Measurements from ENCODE around the gene CAPN14.

DNA sequence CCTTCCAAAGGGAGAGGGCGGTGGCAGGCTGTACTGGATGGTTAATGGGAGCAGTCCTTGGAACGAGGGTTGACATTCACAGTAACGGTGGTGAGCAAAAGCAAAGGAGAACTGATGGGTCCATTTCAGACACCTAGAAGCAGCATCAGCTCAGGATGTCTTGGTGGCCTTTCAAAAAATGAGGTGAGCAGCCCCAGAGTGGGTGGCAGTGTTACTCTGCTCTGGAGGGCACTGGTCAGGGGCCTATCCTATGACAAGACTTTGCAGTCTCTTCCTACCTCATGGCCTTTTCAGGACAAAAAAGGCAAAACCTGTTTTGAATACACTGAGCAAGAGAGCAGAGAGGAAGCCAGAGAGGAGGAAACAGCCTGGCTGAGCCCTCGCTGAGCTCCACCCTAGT lies 23.5 kb downstream of the CAPN14 start:
- TF ChIP-seq, protein P1, sequence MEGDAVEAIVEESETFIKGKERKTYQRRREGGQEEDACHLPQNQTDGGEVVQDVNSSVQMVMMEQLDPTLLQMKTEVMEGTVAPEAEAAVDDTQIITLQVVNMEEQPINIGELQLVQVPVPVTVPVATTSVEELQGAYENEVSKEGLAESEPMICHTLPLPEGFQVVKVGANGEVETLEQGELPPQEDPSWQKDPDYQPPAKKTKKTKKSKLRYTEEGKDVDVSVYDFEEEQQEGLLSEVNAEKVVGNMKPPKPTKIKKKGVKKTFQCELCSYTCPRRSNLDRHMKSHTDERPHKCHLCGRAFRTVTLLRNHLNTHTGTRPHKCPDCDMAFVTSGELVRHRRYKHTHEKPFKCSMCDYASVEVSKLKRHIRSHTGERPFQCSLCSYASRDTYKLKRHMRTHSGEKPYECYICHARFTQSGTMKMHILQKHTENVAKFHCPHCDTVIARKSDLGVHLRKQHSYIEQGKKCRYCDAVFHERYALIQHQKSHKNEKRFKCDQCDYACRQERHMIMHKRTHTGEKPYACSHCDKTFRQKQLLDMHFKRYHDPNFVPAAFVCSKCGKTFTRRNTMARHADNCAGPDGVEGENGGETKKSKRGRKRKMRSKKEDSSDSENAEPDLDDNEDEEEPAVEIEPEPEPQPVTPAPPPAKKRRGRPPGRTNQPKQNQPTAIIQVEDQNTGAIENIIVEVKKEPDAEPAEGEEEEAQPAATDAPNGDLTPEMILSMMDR (IDR thresholded peaks at IDR 0.05; ENCODE audit: poor library complexity), result no peak
- TF ChIP-seq EZH2 (IDR thresholded peaks at IDR 0.05; ENCODE audit: borderline replicate concordance), result no peak
